Liver (tissue), 2 donors: ENCODE results near the gene APOL6.

Source experiments
- RAD21 ChIP-seq, 2 donors: IDR thresholded peaks; 2 replicates each; pipeline ENCODE4 v1.6.1; 2016; ENCODE audit warnings: antibody characterized with exemption in 2 of 2, mild to moderate bottlenecking in 2 of 2
- ZBTB33 ChIP-seq: IDR thresholded peaks from 2 replicates; pipeline ENCODE4 v1.6.1; 2016; ENCODE audit warnings: antibody characterized with exemption
- donor health status: healthy.

- TF ChIP-seq RAD21 (IDR thresholded peaks at IDR 0.05), result no peak
- TF ChIP-seq ZBTB33, result no peak
These were observed 48.9 kb upstream of the APOL6 start for GRCh38 chr22:35599364-35599763.
